T-helper 22 cell (primary cell): Measurements from ENCODE around the gene UMOD.

Experiments used
- DNase-seq: peaks from one replicate; pipeline ENCODE4 v3.0.0-alpha.2; 2020; ENCODE audit warnings: low read depth

Gene UMOD

DNA sequence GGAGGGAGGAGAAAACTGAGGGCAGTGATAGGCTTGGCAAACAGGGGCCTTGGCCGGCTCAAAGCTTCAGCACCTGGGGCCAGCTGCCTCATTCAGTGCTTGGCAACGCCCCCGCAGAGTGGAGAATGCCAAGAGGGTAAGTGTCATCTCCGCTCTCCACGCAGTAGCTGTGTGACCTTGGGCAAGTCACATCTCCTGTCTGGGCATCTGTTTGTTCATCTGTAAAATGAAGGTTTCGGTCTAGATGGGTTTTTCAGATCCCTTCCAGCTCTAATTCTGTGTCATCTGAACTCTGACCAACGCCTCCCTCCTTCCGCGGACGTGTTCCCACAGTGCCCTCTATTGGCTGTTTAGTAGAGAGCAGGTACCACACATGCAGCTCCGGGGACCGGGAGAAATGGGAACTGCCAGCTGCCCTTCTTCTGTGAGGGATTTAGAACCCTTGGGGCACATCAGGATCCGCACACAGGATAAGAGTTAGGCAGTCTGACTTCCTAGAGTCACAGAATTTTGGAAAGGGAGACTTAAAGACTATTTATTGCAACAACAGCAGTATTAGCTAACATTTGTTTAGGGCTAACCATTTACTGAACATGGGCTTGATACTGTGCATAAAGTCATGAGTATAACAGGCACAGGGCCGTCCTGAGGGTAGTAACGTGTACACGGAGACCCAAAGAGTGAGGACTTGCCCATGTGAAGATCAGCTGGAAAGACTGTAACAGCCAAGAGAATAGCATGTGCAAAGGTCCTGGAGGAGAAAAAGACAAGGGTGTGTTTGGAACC, 52.0 kb downstream of the UMOD start:
- DNase-seq: no peak

- no peak for DNase-seq
These were observed 54.1 kb downstream of the UMOD start for GRCh38 chr16:20298452-20298851.

DNA sequence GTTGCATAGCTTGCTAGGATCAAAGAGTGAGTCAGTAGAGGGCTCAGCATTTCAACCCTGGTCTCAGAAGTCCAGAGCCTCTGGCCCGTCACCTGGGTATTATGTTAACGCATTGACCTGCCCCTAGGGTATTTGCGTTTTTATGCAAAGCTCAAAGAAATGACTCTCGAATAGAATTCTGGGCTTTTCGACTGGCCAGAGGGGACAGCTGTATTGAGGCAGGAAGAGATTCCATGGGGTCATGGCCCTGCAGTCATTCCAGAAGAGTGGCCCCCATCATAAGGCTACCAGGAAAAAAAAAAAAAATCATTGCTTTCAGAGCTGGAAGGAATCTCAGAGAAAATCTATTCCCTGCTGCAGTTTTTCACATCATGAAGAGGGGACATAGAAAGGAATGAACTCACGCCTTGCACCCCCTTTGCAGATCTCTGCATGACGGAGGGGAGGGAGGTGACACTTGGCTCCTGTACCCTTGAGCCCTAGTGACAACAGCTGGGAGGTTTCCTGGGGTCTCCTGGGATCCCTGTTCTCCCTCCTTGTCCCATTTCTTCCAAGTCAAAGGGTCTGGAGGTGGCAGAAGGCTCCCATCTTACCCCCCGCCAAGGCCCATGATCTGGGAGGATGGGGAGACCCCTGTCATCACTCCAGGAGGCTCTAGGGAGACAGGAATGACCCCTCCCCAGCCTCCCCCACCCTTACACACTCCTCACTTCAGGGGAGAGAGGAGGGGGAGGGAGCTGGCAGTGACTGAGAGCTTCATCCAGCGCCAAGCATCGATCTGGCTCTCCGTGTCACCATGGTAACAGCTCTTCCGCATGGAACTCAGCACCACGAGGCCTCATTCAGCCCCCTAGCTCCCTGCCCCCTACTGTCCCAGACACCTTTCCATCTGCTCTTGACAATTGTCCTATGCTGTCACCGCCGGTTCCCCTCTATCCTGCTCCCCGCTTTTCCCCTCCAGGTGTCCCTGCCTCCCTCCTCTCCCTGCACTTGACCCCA, 61.0 kb downstream of the UMOD start:
- no peak for DNase-seq

DNA sequence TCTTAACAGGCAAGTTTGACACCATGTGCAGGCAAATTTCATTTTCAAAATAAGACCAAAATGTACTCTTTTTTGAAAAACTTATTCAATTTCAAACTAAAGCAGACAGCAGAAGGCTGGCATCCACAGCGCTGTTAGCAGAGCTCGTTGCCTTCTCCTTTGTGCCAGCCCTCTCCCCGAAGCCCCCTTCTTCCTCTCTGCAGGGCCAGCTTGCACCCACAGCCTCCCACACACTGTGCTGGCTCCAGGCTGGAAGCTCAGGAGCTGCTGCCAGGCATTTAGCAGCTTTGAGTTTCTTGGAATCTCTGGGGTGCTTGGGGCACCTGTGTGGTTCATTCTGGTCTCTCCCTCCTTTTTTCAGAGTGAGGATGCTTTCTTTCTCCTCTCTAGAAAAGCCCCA, 62.9 kb downstream of the UMOD start:
- no peak for DNase-seq

DNA sequence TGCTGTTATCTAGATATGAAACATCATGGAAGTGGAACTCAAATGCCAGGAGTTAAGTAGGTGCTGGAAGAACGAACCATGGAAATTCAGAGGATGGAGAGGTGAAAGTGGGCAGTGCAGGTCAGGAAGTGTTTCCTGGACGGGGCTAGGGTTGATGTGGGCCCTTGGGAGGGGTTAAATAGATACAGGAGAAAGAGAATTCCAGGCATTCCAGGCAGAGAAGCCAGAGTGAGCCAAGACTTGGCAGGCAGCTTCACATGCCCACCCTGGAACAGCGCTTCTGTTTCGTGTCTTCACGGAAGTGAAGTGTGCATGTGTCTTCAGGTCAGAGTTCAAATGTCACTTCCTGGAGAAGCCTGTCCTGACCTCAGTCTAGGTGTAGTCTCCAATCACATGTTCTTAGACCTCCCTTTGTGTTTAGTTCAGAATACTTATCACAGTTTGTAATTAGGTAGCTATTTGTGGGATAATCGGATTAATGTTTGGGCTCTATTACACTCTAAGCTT, 66.5 kb downstream of the UMOD start:
- no peak for DNase-seq
